NCI-H2171 treated with DMSO at 0.1 percent for 48 hours (cell line): ENCODE measurements around the gene RAB6B.

Experiments used
- DNase-seq: peaks from one replicate; lab custom pipeline; 2025; lab: John Stamatoyannopoulos, UW

The RAB6B gene

DNA sequence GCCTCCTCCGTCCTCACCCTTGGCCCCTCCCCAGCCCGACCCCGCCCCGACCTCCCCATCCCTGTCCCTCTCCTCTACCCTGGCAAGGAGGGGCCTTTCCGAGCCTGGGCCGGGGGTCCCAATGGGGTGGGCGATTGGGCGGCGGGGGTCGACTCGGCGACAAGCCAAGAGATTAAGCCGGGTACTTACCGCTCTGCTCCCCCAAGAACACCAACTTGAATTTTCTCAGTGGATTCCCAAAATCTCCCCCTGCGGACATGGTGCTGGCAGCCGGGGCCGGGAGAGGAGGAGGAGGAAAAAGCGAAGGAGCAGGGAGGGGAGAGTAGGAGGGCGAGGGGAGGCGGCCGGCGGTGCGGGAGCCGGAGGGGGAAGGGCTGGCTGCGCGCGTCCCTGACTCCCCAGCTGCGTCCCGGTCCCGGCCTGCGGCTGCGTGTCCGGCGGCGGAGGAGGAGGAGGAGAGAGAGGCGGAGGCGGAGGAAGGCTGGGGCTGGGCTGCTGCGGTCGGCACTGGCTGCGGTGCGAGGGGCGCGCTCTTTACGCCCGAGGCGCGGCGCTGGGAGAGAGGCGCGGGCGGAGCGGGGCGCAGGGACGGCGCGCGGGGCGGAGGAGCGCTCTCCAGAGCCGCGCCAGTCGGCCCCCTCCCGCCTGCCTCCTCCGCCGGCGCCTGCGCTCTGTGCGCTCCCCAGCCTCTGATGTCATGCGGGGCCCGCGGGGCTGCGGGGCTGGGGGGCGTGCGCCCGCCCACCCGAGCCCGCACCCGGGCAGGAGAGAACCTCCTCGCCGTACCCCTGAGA is at the start of gene RAB6B:
RAB6B (minus strand) TSS at position 675 of the 794 bp plus-strand sequence; CDS start at position 259, 416 bp downstream.
- peak; percentile 61 for DNase-seq

DNA sequence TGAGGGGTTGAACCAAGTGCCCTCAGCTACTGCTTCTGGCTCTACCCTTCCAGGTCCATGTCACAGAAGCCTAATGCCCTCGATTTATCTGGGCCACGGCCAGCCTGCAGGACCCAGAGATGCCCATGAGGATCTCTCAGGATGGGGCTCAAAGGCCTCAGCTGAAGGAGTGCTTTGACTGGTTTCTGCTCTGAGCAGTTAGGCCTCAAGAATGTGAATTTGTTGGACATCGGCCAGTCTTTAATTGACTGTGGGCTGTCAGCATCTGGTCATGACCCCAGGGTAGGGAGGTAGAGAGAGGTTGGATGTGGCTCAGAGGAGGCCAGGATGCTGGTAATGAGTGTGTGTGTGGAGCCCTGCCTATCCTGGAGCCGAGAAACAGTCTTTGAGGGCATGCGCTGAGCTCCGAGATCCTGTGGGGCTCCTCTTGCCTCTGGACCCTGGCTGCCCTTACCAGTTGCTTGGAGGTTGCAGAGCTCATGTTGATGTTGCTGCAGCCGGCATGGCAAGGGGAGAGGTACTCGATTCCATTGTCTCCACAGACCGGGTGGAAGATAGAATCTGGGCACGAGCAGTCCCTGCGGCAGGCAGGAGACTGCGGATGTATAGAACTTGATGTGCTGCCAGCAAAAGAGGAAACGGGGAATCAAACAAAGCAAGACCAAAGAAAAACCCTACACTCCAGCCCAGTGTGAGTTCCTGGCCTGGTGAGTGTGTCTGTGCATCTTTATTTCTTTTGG is 49.1 kb upstream of the RAB6B start:
- DNase-seq = no peak

DNA sequence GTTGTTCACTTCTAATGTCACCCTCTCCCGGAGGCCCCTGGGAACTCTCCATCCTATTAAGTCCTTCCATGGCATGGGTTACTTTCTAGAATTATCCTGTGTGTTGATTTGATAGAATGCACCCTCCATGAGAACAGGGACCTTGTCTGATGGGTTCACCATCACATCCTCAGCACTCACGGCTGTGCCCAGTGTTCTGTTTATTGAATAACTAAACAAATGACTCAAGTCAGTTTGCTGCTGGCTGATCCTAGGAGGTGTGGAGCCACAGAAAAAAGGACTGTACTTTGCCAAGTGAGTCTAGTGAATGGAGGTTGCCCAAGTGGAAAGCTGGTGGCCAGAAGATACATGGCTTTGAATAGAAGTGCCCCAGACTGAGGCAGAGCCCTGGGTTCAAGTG is 48.5 kb upstream of the RAB6B start:
- DNase-seq = no peak

DNA sequence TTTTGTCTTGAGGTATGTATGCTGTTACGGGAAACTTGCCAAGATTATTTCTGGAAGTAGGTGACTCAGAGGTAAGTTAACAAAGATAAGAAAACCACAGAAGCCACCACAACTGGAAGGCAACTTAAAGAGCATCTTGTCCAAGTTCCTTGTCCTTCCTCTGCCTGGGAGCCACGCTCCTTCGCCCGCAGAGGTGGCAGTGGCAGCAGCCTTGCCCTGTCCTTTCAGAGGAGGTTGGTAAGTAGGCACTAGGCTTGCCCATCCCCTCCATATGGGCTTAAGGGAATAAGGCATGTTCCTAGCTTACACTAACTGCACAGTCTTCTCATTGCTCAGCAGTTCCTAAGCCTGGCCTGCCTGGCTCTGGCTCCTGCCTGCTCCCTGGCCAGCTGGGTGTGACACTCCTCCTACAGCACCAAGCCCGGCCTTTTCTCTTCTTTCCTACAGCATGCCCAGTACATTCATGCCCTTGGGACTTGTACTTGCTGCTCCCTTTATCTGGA is 48.0 kb upstream of the RAB6B start:
- DNase-seq = no peak

DNA sequence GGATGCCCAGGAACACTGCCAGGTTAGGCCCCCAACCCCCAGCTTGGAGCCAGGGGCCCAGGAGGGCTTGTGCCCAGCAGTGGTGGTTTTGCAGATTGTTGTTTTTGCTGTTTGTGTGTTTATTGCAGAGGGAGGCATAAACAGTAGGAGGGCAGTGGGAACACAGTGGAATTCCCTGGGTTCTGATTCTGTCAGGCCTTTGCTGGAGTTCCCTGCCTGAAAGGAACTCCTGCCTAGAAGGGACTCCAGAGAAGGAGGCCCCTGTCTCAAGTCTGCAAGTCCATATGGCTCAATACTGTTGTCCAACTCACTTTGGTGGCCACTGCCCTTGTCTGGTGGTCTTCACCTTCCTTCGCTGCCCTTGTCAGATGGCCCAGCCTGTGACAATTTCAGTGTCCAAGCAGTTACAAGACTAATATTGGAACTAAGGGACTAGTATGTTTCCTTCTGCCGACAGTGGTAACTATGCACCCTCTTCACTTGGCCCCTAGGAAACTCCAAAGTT is 47.4 kb upstream of the RAB6B start:
- DNase-seq = no peak

DNA sequence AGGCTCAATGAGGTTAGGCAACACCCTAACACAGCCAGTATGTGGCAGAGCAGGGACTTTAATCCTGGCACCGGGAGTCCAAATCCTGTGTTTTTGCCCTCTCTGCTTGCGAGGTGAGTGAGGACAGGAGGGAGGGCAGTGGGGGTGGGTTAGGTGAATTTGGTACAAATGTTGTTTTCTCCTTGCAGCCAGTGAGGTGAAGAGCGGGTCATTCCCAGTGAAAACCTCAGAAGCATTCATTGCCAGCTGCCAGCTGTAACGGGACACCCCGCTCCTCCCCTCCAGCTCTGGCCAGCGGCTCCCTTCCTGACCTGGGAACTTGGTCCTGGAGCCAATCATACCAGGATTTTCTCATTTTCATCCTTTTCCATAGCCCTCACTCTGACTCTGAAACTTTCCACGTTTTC is 45.7 kb upstream of the RAB6B start:
- peak; percentile 34 for DNase-seq

DNA sequence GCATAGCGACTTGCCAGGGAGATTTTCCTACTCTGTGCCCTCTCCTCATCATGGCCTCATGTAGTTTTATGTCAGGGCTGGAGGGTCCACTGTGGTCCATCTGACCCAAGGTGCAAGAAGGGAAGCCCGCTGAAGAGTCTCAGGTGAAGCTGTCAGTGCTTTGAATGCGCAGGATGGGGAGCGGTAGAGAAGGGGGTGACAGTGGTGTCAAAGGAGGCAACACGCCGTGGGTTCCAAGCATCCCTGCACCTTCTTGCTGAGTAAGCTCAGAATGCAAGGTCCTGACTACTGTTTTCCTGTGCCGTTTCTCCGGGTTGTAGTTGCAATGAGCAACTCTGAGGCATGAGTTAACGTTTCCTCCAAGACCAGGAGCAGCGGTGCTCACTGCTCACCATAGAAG is 44.9 kb upstream of the RAB6B start:
- no peak for DNase-seq

DNA sequence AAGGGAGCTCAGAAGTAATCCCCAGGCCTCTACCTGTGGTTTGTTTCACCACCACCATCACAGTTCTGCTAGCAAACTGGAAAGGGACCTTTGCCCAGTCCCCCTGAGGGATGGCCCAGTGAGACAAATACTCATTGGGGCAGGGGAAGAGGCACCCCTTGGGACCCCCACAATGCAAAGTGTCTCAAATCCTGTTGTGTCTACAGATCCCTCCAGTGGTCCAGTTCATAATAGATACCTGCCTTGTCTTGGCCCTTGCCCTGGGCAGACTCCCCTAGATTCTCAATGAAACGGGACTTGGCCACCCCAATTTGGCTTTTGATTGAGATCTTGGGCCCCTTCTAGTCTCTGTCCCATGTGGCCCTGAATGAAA is 43.8 kb upstream of the RAB6B start:
- no peak for DNase-seq

DNA sequence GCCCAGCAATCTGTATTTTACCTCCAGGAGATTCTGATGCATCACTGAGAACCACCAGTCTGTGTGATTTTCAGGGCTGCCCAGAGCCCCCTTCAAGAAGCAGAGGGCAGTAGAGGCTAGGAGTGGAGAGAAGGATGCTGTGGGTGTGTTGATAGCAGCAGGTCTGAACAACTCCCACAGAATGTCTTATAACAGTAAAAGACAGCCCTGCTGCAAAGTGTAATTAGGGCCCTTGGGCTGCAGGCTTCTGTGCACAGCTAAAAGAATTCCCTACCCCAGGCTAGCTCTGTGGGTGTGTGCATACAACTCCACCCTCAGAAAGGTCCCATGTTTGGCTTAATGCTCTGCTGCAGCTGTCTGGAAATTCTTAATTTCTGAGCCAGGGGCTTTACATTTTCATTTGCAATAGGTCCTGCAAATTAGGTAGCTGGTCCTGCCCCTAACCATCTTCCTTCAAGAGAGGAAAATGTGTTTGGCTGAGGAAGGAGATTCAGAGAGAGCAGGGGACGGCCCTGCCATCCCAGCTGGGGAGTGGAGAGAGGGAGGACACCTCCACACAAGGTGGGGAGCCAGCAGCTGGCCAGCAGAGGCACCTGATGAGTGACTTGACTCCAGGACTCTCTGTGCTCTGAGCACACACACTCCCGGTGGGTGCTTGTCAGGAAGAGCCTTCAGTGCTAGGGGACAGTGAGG is 43.2 kb upstream of the RAB6B start:
- no peak for DNase-seq

DNA sequence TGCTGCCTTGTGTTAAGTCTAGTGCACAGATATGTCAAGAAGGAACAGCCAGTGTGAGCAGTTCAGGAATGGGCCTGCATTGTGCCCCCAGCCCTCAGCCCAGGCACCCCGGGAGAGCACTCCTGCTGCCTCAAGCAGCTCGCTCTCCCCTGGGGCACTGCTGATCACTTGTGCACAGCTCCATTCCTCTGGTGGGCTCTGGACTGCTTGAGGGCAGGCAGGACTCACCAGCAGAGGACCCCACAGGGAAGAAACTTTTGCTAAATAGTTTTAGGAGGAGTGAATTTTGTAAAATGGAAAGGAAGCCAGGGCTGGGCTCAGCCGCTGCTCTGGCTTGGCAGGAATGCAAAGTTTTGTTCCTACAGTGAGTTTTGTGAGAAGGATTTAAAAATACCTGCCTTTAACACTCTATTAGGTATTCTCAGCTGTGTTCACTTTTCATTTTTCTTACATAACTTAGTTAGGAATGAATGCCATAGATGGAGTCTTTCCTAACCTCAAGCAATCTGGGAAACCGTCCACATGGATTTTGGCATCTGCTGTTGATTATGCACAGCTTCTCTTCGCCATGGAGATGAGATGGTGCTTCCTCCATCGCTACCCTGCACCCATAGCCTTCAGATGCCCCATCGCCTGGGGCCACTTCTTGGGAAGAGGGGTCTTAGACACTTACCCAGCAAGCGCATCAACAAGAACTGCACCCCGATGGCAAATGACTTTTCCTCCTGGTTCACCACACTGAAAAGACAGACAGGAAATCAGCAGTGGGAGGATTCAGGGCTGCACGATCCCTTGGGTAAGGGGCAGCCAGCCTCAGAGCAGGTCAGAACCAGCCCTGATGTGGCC is 42.3 kb upstream of the RAB6B start:
- no peak for DNase-seq

DNA sequence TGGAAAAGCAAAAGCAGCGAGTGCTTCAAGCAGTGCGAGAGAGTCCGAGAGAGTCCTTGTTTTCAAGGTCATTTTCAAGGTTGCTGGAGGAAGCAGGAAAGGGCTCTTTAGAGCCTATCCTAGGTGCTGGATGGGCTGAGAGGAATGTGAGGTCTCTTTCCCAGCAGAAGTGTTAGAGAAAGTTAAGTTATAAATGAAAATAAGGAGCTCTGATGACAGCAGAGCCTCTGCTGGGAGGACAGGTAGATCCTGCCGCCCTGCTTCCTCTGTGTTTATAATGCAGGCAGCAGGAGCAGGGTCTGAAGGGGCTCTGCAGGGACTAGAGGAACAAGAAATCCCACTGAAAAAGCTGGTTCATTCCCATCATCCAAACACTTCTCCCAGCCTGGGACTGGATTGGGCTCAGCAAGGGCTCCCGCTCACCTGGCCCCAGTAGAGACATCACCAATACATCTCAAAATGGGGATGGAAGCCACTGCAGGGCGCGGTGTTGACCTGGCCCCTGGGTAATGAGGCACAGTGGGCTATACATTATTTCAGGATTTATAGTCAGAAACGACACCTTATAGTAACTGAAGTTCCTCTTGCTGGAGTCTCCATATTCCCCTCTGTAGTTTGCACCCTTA is 41.5 kb upstream of the RAB6B start:
- no peak for DNase-seq

DNA sequence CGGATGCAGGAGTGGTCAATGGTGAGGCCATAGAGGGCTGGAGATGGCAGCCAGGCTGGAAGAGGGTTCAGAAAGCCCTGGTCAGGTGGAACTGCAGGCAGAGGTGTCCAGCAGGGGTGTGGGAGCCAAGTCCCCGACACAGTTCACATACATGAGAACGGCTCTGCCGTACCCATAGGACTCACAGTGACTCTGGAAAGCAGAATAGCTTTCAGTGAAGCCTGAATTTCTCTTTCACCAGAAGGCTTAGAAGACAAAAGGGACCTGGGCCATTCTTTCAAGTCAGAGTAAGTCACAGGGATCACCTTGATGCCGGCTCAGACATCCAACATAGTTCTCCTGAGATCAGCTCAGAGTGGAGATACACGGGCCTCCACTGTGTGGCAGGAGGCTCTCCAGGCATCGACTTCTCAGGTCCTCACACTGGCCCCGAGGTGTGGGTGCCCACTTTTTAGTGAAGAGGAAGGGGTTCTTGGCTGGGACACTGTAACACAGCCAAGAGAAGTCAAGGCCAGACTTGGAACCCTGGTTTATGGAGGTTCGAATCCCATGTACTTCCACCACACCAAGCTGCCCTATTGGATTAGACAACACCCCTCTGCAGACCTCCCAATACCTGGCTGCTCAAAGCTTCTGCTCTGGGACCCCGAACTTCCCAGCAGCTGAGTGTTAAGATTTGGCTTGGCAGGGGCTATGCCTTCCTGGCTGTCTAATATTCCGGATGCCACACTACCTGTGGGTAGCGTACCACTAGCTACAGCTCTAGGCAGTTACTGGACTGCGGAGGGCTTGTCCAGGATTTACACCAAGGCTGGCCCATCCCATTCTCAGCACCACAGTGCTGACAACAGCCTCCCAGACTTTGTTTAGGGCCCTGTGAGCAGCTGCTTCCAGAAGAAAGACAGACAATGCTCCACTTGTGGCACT is 40.4 kb upstream of the RAB6B start:
- no peak for DNase-seq

DNA sequence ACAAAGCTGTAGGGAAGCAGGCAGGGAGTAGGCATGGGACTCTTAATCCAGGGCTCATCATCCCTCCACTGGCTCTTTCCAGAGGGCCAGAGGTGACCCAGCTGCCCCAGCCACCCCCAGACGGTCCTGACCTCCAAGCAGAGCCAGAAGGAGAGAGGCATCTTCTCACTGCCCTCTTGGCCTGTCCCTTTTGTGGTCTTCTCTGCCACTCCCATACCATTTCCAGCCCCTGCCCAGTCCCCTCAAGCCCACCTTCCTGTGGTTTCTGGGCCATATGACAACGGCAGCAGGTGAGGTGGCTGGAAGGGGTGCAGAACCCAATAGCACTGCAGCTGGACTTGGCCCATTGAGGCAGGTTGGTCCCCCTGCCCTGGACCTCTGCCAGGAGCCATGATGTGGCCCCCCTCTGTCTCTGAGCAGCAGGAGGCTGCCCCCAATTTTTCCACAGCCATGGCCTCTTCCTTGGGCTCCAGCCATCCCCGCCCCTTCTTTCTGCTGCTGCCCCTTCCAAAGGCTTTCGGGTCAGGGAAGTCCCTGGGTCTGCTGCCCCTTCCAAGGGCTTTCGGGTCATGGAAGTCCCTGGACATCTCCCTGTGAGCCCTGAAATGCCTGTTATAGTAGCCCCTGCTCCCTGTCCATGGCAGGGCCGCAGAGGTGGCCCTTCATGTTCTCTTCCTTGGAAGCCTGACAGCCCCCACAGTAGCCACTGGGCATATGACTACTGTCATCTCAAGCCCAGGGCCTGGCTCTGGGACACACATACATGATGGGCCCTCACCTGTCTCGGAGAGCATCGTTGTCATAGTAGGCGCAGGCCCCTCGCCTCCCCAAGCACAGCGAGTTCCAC is 39.5 kb upstream of the RAB6B start:
- no peak for DNase-seq

DNA sequence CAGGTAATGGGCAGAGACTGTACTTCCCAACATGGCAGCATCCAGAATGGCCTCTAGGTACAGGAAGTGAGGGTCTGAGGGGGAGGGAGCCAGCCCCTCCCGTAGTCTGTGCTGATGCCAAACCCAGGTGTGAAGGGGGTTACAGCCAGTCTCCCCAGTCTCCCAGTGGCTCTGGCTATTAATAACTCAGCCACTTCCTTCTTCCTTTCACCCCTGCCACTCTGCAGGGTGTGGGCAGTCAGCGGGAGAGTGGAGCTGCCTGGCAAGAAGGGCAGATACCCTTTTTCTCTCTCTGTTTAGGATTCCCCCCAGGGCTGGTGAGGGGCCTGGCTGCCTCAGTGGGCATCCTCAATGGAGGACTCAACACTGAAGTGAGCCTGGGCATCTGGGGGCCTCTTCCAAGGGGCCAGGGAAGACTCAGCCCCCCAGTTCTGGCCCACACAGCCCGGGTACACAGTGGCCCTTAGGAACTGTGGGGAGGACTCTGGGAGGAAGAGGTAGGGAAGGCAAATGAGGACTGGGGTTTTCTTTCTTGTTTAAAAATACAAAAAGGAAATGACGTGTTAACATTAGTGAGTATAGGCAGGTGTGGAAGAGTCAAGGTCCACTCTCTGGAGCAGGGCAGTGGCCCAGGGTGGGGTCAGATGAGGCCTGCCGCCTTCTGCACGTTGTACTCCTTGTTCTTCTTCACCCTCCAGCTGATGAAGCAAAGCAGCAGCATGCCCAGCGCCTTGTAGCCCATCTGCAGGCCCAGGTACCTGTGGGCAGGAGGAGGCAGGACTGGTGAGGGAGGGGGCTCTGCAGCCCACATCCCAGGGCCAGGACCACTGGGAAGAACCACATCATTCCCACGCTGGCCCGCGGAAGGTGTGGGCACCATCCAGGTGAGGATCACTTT is 38.6 kb upstream of the RAB6B start:
- DNase-seq = no peak

DNA sequence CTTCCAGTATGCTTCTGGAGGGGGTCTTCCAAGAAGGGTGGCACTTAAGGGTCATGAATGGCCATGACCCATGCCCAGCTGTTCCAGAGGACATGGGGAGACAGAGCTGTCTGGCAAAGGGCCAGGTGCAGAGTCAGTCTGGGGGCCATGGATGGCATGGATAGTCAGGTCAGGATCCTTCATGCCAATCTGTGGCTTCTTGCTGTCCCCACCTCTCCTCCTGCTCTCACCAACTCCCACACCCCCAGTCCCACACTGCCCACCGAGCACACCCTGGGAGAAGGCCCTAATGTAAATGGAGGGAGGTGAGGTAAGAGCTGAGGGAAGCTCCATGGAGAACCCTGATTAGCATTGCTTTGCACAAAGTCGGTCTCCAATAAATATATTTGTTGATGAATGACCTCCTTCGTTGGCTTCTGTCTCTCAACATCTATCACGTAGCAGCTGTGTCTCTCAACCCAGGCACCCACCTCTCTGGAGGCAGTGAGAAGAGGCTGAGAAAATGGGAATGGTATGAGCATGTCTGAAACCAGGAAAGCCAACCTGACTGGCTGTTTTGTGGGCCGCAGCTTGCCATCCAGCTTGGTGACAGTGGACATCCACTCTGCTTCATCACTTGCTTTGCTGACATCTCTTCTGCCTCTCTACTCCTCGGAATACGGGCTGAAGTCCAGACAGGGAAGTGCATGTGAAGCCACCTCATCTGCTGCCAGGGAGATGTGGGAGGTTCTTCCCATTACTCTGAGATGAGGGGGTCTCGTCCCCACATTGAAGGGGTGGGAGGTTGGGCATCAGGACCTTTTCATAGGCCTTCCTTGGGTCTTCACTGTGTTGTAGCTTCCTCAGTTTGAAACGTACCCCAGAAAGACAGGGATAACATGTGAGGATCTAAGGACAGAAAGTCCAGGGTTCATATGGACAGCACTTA is 37.7 kb upstream of the RAB6B start:
- no peak for DNase-seq

DNA sequence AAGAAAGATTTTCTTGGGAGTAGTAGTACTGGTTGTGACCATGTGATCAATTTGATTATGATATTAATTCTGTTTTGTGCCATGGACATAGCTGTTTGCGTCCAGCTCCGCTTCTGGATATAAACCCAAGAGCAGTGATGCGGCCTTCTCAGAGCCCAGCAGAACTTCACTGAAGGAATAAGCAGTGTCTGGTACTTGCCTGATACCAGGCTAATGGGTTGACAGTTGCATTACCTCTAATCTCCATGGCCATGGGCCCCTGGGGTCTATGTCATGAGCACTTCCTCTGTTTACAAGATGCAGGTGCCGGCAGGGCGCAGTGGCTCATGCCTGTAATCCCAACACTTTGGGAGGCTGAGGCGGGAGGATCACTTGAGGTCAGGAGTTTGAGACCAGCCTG is 36.3 kb upstream of the RAB6B start:
- DNase-seq = no peak

DNA sequence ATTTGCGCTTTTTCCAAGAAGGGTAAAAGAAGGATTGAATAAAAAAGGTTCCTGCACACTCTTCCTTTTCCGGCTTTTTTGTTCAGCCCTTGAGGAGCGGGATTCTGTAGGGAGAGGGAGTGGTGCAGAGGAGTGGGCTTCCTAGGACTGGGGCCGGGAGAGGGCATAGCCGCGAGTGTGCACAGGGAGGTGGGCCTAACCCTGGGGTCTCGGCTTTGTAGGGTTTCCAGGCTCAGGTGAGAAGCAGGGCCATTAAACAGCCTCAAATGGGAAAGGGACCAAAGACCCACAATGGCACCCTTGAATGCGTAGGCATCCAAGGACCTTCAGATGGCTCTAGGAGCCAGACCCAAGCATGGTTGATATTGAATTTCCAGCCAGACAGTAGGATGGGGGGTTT is 35.4 kb upstream of the RAB6B start:
- no peak for DNase-seq
